GM18498 (cell line): ENCODE data around the gene ADAMTS3.
A peak's percentile ranks its signal among the peaks of the same experiment; 100 is the strongest.

Source experiments
- ATAC-seq: cut with Tn5 transposase; IDR thresholded peaks from one replicate; pipeline ENCODE4 v1.9.1; 2021; ENCODE audit warnings: mild to moderate bottlenecking, moderate library complexity; ENCODE audit not compliant: unreplicated experiment

The ADAMTS3 gene

DNA sequence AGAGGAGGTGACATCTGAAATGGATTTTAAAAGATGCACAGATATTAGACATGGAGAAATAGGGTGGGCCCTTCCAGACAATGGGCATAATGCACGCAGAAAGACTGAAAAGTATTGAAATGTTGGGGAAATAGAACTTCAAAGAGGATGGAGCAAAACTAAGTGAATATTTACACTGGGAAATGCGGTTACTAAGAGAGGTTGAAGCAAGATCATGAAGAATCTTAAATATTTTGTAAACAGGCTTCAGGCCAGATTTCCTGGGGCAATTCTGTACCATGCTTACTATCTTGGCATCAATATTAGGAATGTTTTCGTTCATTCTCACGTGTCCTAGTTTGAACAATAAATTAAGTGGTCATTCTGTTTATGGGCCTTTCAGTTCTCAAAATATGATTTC lies 216.3 kb downstream of the ADAMTS3 start:
- no peak for ATAC-seq

DNA sequence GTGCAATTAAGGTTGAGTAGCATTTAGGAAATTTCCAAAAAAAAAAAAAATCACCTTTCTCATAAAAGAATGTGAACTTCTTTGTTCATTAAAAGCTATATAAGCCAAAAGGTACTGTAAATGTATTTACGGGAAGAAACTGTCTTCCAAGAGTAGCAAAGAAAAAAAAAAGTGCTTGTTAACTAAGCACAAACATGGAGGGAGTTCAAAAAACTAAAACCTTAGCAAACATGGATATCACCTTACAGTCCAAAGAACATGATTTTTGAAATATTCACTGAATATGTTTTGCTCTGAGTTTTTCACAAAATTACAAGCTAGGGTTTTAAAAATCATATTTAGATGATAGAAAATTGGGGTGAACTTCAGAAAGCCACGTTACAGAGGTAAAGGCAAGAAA lies 217.5 kb downstream of the ADAMTS3 start:
- no peak for ATAC-seq

DNA sequence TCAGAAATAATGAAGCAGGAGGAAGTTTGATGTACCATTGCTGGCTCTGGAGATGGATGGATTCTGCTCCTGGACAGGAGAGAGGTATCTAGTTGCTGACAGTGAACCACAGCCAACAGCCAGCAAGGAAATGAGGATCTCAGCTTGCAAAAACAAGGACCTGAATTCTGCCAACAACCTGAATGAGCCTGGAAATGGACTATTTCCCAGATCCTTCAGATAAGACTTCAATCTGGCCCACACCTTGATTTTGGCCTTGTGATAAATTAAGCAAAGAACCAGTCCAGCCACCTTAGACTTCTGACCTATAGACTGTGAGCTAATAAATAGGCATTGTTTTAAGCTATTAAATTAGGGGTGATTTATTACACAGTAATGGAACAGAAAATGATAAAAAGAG lies 220.3 kb downstream of the ADAMTS3 start:
- no peak for ATAC-seq

DNA sequence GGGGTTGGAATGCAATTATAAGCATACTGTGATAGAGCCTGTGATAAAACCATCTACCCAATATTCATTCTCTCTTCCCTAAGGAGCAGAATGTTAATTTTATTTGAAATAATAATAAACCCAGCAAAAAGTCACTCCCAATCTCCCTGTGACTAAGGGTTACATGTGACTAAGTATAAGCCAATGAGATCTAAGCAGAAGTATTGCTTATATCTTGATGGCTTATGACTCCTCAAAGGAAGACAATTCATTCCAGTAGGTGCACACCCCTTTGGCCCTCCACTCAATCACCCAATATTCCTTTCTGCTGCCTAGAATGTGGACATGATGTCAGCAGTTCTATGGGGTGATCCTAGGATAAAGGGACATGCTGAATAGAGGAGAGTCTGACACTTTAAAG lies 224.6 kb downstream of the ADAMTS3 start:
- ATAC-seq, result no peak

DNA sequence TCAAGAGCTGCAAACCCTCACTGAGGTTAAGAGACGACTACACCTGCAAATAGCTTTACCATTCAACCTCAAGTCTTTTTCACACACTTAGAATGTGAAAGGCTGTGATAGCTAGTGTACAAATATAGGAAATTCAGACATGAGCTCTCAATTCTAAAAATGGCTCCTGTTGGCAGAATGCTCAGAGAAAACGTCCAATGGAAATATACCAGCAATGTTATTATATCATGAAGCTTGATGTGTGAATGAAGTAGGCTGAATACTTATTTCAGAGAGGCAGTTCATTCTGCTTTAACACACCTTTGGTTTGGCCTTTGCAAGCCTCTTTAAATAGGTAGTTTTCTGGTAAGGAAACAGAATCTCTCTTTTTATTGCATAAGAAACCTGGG lies 227.6 kb downstream of the ADAMTS3 start:
- ATAC-seq, result no peak

DNA sequence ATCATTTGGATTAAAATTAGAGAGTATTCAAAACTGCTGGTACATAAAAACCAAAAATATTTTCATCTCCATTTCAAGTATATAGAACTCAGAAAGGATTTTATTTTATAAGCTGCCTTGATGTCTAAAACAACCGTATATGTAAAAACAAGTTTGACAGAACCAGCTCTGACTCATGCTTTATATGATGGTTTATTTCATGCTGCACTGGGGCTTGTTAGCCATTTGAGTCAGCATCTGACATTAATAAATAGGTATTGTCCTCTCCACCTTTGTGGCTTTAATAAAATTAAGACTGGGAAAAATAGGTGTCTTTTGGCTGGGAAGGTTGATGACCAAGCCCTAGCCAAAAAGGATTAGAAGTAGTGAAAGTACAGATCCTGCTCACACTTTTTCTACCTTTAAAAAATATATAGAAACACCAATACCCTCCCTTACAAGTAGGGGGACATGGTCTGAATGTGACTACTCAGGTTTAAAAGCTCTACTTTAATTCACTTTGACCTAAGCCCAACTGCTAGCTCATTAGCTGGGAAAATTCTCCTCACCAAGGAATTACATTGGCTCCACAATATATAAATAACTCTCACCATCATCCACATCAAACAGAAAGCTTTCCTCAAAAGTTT lies 228.1 kb downstream of the ADAMTS3 start:
- no peak for ATAC-seq

DNA sequence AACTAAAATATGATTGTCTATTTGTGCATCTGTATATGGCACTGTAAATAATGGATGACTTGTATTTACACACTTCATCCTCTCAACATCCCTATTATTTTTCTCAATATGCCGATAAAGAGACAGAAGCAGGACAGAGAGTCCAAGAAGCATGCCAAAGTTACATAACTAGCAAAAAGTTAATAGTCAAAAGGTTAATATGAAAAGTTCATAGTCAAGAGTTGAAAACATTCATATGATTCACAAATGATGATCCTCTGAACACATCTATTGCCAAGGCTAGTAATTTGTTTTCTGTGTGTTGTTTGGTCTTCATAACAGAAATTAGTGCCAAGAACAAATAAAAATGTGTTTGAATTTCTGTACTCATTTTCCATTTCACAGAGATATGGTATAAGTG lies 231.0 kb downstream of the ADAMTS3 start:
- no peak for ATAC-seq

DNA sequence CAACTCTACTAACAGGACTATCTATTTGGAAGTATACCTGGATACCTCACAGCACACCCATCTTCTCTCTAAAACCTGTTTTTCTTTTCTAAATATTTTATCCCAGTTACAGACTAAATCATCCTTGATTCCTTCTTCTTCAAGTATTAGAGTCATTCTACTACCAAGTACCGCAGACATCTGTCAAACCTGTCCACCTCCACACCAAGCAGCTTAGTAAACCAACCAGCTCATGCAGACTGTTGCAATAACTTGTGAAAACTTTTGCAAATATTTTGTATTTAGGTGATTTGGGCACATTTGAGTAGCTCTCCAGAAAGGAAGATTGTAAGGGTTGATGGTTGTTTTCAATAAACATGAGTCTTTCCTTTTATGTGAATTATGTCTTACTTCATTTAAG lies 238.6 kb downstream of the ADAMTS3 start:
- ATAC-seq, result no peak

DNA sequence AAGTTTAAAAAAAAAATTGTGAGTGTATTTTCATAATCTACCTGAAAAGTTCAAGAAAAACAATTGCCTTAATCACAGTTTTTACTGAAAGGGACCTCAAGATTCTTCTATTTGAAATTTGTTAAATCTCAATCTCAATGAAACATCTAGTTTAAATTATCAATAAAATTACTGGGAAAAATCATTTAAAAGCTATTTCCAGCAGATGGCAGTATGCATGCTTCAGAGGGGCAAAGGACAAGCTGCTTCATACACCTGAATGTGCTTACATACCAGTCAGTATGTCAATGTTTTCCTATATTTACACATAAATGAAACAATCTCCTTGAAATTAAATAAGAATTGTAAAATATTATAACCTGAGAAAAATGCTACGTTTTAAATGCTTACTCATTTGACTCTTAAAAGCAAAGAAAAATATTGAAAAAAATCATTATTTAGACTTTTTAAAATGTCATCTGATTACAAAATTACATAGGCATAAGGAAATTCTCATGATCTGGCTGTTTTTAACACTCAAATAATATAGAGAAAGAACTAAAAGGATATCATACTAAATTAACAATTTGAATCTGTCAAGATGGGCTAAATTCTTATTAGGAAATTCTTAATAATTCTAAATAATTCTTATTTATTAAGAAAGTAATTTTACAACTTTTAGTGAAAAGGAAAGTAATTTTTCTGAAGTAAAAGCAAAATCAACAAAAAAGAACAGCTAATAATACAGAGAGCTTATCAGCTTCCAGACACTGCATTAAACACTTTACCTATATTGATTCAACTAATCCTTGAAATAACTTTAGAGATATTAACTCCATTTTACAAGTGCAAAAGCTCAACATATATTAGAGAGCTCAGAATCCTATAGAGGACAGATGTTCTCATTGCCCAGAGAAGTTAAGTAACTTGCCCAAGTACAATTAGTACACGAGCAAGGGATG lies 242.1 kb downstream of the ADAMTS3 start:
- no peak for ATAC-seq

DNA sequence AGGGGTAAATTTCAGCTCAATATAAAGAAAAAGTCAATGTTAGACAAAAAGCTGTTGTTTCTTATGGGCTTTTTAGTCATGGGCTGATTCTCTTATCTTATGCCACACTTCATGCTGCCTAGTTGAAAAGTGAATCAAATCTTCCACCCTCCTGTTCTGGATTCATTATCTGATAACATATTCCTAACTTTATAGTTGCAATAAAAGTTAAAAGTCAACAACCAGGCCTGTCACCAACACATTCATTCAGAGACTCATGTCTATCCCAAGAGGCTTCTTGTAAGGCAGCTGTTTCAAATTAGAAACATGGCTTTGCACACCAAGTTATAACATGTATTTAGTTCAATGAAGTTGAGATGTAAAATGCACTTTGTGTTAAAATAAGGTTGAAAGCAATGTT lies 243.8 kb downstream of the ADAMTS3 start:
- no peak for ATAC-seq

DNA sequence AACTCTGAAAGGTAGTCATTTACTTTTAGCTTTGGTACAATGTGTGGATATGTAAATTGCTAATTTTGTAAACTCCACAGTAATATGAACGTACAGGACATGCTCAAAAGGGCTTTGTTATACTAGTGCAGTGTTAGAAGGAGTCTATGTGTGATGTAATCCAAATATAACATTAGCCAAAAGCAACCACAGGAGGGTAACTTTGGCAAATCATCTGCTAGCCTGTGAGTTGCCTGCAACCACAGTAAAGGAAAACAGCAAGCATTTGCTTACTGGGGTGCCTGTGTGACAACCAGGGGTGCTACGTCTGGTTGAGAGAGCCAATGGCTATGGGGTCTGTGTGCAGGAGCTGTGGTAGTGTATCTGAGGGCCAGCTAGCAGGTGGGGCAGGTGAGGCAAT lies 245.8 kb downstream of the ADAMTS3 start:
- no peak for ATAC-seq

DNA sequence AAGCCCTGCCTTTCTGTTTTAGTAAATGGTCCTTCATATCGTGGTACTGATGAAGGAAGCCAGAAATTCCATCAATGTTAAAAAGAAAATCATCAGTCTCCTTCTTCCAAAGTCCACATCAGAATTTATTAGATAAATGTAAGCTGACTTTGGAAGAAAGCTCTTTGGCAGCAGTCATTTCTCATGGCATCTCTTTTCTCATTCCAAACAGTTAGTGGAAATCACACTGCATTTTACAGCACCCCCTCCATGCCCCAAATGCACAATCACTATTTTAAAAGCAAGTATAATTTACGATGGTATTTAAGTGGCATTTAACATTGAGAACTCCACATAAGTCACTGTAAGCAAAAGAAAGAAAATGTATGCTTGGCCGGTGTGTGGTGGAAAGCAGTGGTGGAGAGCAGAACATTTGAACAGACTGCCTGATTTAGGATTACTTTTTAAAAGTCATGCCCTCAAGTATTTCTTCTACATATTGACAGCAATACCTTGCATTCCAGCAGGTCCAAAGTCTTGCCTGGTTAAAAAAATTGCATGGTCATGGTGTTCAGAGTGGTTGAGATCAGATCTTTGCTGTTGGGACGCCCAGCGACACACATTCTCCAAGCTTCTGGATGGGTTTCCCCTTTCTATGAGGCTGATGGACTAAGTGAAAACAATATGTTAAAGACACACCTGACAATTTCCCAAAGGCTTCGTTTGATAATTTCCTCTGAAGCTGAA lies 248.6 kb downstream of the ADAMTS3 start:
- no peak for ATAC-seq

DNA sequence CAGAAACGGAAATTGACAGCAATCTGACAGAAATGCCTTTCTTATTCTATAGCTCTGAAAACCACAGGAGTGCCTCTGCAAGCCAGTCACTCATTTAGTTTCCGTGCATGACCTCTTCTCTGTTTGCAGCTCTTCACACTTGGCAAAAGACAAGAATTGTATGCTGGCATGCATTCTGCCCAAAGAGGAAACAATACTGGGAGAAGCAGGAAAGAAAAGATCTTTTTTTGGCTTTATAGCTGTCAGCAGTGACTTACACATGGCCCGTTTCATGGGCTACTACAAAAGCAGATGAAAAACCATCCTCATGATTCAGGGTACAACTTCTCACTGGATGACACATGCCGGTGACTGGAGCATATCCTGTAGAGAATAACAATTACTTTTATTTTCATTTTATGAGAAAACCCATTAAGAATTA lies 249.4 kb downstream of the ADAMTS3 start:
- peak; percentile 42 for ATAC-seq

DNA sequence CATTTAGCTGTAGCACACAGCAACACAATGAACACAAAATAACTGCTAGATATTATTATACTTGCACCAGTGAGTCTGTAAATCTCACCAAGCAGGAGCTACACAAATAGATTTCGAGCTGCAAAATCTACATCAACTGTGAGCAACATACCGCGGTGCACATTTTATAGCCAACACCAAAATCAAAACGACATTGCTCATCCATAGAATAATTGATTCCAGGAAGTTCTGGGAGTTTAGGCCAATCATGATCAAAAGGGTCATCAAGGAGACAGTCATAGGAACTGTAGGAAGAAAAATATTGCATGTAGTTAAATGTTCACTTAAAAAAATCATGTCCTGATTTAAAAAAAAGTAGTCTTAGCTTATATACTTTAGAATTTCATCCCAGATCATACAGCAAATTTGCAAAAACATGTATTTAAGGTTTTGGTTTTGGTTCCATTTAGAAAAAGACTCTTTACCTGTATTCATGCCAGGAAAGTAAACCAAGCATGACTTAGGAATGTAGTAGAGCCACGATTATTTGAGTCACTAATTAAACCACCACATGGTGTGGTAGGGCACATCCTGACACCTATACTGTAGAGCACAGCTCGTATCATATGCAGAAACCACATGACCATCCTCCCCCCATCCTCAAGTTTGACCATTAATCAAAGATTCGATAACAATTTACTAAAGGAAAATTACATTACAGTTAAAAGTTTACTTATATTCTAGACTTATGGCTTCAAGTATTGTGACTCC lies 250.4 kb downstream of the ADAMTS3 start:
- ATAC-seq, result no peak

DNA sequence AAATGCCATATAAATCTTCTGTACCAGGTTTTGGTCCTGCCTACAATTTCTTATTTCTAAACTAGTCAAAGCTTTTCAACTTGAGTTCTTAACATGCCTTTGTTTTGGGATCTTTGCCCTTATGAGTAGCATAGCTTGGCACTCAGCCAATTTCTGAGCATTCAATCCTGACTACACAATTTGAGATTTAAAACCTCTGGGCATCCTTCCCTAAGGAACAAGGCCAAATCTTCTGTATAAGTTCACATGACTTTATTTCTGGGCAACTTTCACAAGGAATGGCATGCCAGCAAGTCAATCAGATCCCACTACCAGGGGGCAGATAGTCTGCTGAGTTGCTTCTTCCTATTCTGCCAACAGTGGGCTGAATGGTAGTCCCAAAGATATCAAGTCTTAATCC lies 254.2 kb downstream of the ADAMTS3 start:
- no peak for ATAC-seq

DNA sequence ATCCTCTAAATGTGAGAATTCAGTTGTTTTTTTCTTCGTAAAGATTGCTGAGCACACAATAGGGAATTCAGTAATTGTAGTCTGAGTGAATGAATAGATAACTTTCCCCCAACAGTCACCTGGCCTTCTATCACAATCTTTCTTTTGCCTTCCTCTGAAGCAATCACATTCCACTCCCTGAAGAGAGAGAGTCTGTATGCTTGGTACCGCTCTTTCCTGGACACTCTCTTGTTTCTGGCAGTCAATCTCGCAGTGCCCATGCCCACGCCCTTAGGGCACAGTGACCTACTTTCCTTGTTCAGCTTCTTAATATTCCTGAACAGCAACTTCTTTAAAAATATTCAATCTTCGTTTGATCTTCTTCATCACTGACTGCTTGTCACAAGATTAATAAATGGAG lies 255.9 kb downstream of the ADAMTS3 start:
- ATAC-seq, result no peak

DNA sequence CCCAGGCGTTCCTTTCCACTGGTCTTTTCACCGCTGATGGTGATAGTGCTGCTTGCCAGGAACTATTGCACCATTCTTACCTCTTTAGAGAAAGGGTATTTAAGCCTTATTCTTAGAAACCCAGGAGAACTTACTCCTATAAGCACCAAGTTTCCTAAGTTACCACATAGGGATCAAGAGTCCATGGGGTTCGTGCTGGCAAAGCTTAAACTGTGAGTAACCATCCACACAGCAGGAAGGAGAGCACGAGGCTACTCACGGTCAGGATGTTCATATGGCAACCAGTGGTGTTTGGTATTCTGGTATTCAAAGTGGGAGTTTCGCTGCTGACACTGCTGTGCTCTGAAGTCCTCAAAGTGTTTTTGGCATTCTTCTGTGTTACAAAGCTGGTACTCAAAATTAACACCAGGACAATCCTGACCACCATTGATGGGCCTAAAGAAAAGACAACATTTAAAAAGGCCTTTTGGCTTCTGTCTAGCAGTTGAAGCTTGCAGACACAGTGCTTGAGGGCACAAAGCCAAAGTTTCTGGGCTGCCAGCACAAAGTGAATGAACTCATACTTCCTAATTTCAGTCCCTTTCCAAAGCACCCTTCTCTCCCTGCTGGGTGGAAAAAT lies 256.9 kb downstream of the ADAMTS3 start:
- ATAC-seq, result peak; percentile 62

DNA sequence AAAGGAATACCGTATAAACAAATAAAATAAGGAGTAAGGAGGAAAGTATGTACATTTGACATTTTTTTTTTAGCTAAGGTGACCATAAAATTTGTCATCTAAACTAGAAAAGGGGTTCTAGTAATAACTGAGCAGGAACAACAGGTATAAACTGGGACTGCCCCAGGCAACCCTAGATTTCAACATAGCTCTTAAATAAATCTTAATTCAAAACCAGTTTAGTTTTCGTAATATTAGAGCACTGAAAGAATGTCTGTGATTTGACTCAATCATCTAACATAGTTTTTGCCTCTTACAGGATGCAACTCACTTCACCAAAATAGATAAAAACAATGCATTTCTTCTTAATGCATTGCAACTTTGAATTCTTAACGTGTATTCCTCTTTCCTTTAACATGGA lies 257.7 kb downstream of the ADAMTS3 start:
- ATAC-seq, result no peak

DNA sequence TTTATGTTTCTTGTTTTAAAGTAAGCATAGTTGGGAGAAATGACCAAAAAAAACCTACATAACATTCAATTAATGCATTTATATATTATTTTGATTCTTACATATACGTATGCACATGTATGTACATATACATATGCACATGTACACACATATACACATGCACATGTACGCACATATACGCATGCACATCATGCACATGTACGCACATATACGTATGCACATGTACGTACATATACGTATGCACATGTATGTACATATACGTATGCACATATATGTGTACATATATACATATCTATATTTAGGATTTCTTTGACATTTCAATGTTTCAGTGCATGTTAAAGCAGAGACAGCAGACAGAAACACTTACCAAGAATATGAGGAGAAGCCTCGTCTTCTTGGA lies 263.4 kb downstream of the ADAMTS3 start:
- ATAC-seq, result no peak

DNA sequence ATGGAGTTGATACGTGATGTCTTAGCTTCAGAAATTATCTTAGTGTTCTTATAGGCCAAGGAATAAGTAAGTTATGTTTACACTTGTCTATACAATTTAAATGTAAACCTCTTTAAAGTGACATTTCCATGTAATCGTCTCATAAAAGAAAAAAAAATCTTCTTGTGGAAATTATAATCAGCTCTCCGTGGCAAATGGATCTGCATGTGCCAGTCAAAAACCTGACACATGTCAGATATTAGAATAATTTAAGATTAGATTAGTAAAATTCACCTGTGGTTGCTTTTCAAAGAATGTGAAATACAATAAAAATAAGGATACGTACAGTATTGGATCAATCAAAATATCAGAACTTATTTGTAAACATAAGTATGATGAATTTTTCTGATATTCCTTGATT lies 263.9 kb downstream of the ADAMTS3 start:
- ATAC-seq, result no peak
